Neural cell (in vitro differentiated cells): Measurements from ENCODE around the gene GMPR2.
A peak's percentile ranks its signal among the peaks of the same experiment; 100 is the strongest.

Source experiments
- CTCF ChIP-seq: fragments of 450-650 bp; IDR thresholded peaks from 2 replicates; pipeline ENCODE4 v1.5.1; 2014; ENCODE audit warnings: antibody characterized with exemption, mild to moderate bottlenecking, moderate library complexity; ENCODE audit not compliant: poor library complexity, severe bottlenecking
- EP300 ChIP-seq: fragments of 450-650 bp; conservative IDR thresholded peaks from 2 replicates; pipeline ENCODE4 v1.6.1; 2014; ENCODE audit warnings: antibody characterized with exemption, mild to moderate bottlenecking, moderate library complexity; ENCODE audit not compliant: poor library complexity, severe bottlenecking
- EZH2 ChIP-seq: fragments of 200-600, 300-800 bp; shearing (Covaris generic), sonication (generic); IDR thresholded peaks from 2 replicates; pipeline ENCODE4 v1.6.1; 2014; ENCODE audit warnings: antibody characterized with exemption, low read length, borderline replicate concordance, mild to moderate bottlenecking; ENCODE audit not compliant: insufficient read depth, poor library complexity, severe bottlenecking
- MXI1 ChIP-seq: fragments of 450-650 bp; conservative IDR thresholded peaks from 2 replicates; pipeline ENCODE4 v1.6.1; 2014; ENCODE audit warnings: antibody characterized with exemption, mild to moderate bottlenecking; ENCODE audit not compliant: poor library complexity, severe bottlenecking
- POLR2AphosphoS5 ChIP-seq: IDR thresholded peaks from 2 replicates; pipeline ENCODE4 v1.6.1; 2012
- RAD21 ChIP-seq: fragments of 450-650 bp; conservative IDR thresholded peaks from 2 replicates; pipeline ENCODE4 v1.6.1; 2014; ENCODE audit warnings: antibody characterized with exemption, mild to moderate bottlenecking, moderate library complexity
- REST ChIP-seq: IDR thresholded peaks from 2 replicates; pipeline ENCODE4 v1.6.1; 2012; ENCODE audit warnings: borderline replicate concordance
- SMC3 ChIP-seq: fragments of 450-650 bp; conservative IDR thresholded peaks from 2 replicates; pipeline ENCODE4 v1.6.1; 2014; ENCODE audit warnings: antibody characterized with exemption, mild to moderate bottlenecking, moderate library complexity; ENCODE audit not compliant: poor library complexity
- TAF1 ChIP-seq: IDR thresholded peaks from 2 replicates; pipeline ENCODE4 v1.6.1; 2012; ENCODE audit warnings: low read depth

GRCh38 chr14:24241829-24242443 lies 9.2 kb downstream of the GMPR2 start:
- TF ChIP-seq CTCF (peak; percentile 65), RAD21 (no peak), EP300 (no peak), SMC3 (no peak), POLR2AphosphoS5 (no peak), EZH2 (no peak), MXI1 (no peak), TAF1 (no peak), REST (no peak)
